Breast epithelium (tissue), 4 donors: Measurements from ENCODE around the gene HJV. TPM values are rescaled to one million over a fixed set of nuclear protein-coding genes. Genes with fewer than 3 reads are reported as not detected.

Experiments
- DNase-seq, 2 donors: peaks; one replicate each; pipeline ENCODE4 v3.0.0-alpha.2; 2019; ENCODE audit warnings: low spot score in 2 of 2
- H3K27ac ChIP-seq, 2 donors: fragments of 200-600 bp; sonication (generic) in 1 of 2; one replicate each; pipeline ENCODE4 v1.5.1; 2016 to 2019; ENCODE audit warnings: mild to moderate bottlenecking in 1 of 2
- H3K27me3 ChIP-seq, 2 donors: fragments of 200-600 bp; sonication (generic) in 1 of 2; one replicate each; pipeline versions ENCODE4 v1.5.1 to v1.6.0; 2017 to 2019; ENCODE audit warnings: control low read depth in 1 of 2, mild to moderate bottlenecking in 1 of 2
- H3K36me3 ChIP-seq: fragments of 200-600 bp; one replicate; pipeline ENCODE4 v1.5.1; 2019
- H3K4me1 ChIP-seq, 2 donors: fragments of 200-600 bp; sonication (generic); one replicate each; pipeline ENCODE4 v1.5.1; 2016 to 2019; ENCODE audit warnings: control low read depth in 1 of 2
- H3K4me3 ChIP-seq, 3 donors: fragments of 200-600 bp; sonication (generic); 1 replicate in 2 of 3; 2 replicates in 1 of 3; pipeline ENCODE4 v1.5.1; 2016 to 2019; ENCODE audit warnings: mild to moderate bottlenecking in 3 of 3, moderate library complexity in 2 of 3
- H3K9me3 ChIP-seq, 2 donors: fragments of 200-600 bp; sonication (generic) in 1 of 2; one replicate each; pipeline ENCODE4 v1.5.1; 2016 to 2019; ENCODE audit warnings: control low read depth in 1 of 2
- CTCF ChIP-seq, 3 donors: fragments of 450-650 bp; IDR thresholded peaks; one replicate each; pipeline ENCODE4 v1.5.1; 2016 to 2017; ENCODE audit warnings: antibody characterized with exemption in 3 of 3, mild to moderate bottlenecking in 3 of 3, moderate library complexity in 3 of 3
- POLR2A ChIP-seq: fragments of 450-650 bp; IDR thresholded peaks from one replicate; pipeline ENCODE4 v1.6.1; 2016; ENCODE audit warnings: antibody characterized with exemption, mild to moderate bottlenecking, moderate library complexity
- POLR2AphosphoS5 ChIP-seq, 3 donors: sonication (generic); formaldehyde crosslinking; IDR thresholded peaks; one replicate each; pipeline ENCODE4 v1.6.1; 2017; ENCODE audit warnings: antibody characterized with exemption in 3 of 3
- intact Hi-C: fragments of 100-400 bp; cut with DNase I; formaldehyde crosslinking; loops from one replicate; pipeline ENCODE4 v1.15.1; 2023; ENCODE audit warnings: low total_unique reads
- total RNA-seq, 3 donors: library from RNA; depleted of rRNA; stranded (reverse); fragments of >200 nt; gene quantifications; one replicate each; pipeline ENCODE4 v1.1.0, GENCODE V29; 2016

Gene HJV
- total RNA-seq, 3 donors from 2014 or later: not detected

- DNase-seq: no peak
- H3K36me3 ChIP-seq: peaks cover 19% of the 10 kb centered on the region
Measured at GRCh38 chr1:145992958-145993617, 28.4 kb downstream of the HJV start.

GRCh38 chr1:145992502-145992936 is 29.0 kb downstream of the HJV start:
- peak overlapping the region; percentile 71 to 81 (median 76) for H3K4me3 ChIP-seq
- intact Hi-C loops: no loop called here
- peak overlapping the region; percentile 95 to 96 for H3K27ac ChIP-seq
- peaks cover 19% of the 10 kb centered on the region for H3K36me3 ChIP-seq
- no peak for DNase-seq
- no peaks in the 10 kb centered on the region for H3K9me3 ChIP-seq
- H3K27me3 ChIP-seq: no peaks in the 10 kb centered on the region
- TF ChIP-seq CTCF (IDR thresholded peaks at IDR 0.05) (no peak), POLR2AphosphoS5 (IDR thresholded peaks at IDR 0.05) (peak in 2 of 3 donors; percentile 74 to 75), POLR2A (no peak)
- H3K4me1 ChIP-seq: peaks cover 0 to 3% of the 10 kb centered on the region in 2 donors

More at GRCh38 chr1:145992958-145993617, 28.4 kb downstream of the HJV start:
- peak overlapping the region; percentile 95 to 96 for H3K27ac ChIP-seq
- peak overlapping the region; percentile 71 to 81 (median 76) for H3K4me3 ChIP-seq
- TF ChIP-seq CTCF (IDR thresholded peaks at IDR 0.05) (no peak), POLR2AphosphoS5 (IDR thresholded peaks at IDR 0.05) (no peak), POLR2A (peak; percentile 12)
- intact Hi-C loops: no loop called here
- peaks cover 0 to 2% of the 10 kb centered on the region in 2 donors for H3K4me1 ChIP-seq
- H3K9me3 ChIP-seq: no peaks in the 10 kb centered on the region
- H3K27me3 ChIP-seq: no peaks in the 10 kb centered on the region

DNA sequence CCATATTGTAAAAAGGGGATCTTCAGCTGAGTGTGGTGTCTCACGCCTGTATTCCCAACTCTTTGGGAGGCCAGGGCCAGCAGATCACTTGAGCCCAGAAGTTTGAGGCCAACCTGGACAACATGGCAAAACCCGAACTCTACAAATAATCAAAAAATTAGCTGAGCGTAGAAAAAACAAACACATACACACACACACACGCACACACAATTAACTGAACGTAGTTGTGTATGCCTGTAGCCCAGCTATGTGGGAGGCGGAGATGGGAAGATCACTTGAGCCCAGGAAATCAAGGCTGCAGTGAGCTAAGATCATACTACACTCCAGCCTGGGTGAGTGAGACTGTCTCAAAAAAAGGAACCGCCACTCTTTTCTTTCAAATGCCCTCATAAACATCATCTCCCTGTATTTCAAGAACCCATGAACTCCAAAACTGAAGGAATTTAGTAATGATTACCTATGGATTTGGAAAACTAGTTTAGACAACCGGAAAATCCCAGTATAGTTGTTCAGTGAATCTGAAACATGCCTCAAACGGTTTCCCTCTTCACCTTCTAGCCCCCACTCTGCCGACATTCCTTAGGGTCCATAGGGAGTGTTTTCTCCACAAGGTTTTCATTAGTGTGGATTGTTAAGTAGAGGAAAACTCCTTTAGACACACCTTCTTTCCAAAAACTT is 29.7 kb downstream of the HJV start:
- no peak for DNase-seq
- H3K4me1 ChIP-seq: peaks cover 0 to 5% of the 10 kb centered on the region in 2 donors
- no peaks in the 10 kb centered on the region for H3K9me3 ChIP-seq
- peak overlapping the region; percentile 71 to 81 (median 76) for H3K4me3 ChIP-seq
- H3K36me3 ChIP-seq: peaks cover 19% of the 10 kb centered on the region
- H3K27me3 ChIP-seq: no peaks in the 10 kb centered on the region
- intact Hi-C loops: no loop called here
- peak overlapping the region; percentile 95 to 96 for H3K27ac ChIP-seq
- TF ChIP-seq POLR2A: peak; percentile 66
- TF ChIP-seq CTCF (IDR thresholded peaks at IDR 0.05): no peak
- peak; percentile 77 to 91 (median 87) for TF ChIP-seq POLR2AphosphoS5 (IDR thresholded peaks at IDR 0.05)

DNA sequence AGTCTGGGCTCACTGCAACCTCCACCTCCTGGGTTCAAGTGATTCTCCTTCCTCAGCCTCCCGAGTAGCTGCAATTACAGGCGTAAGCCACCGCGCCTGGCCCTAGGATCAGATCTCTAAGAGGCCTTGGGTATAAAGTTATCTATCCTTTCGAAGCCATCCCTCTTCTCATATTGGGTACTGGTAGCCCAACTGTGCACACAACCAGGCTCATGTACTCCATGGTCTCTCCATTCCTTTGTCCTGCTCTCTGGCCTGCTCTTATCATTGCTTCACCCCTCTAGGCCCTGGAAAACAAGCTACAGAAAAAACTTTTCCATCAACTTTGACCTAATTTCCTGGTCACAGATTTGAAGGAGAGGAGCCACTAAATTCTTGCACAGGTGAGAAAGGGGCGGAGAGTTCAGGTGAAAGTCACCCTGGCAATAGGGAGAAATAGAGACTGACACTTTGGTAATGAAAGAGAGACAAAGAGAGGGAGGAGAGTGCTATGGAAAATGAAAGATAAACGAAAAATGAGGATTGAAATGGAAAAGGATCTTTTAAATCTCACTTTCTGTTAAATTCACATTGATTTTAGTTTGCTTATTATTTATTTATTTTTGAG is 31.2 kb downstream of the HJV start:
- no peak for TF ChIP-seq POLR2A
- TF ChIP-seq CTCF (IDR thresholded peaks at IDR 0.05): peak in 1 of 3 donors; percentile 6
- TF ChIP-seq POLR2AphosphoS5 (IDR thresholded peaks at IDR 0.05): peak; percentile 26 to 80 (median 66)
- peaks cover 19% of the 10 kb centered on the region for H3K36me3 ChIP-seq
- intact Hi-C loops: no loop called here
- H3K27ac ChIP-seq: peak overlapping the region; percentile 95 to 96
- peaks cover 0 to 9% of the 10 kb centered on the region in 2 donors for H3K4me1 ChIP-seq
- H3K4me3 ChIP-seq: peak overlapping the region in 1 of 3 donors; percentile 81
- DNase-seq: peak in 1 of 2 donors; percentile 45
- H3K9me3 ChIP-seq: no peaks in the 10 kb centered on the region
- no peaks in the 10 kb centered on the region for H3K27me3 ChIP-seq
